Measurements from ENCODE around the gene NEK9.
"Not testable (repeated sequence)": the region's sequence is repeated elsewhere in the genome, so short reads cannot be mapped to it uniquely, and the experiment has no call there.

NEK9 gene

DNA sequence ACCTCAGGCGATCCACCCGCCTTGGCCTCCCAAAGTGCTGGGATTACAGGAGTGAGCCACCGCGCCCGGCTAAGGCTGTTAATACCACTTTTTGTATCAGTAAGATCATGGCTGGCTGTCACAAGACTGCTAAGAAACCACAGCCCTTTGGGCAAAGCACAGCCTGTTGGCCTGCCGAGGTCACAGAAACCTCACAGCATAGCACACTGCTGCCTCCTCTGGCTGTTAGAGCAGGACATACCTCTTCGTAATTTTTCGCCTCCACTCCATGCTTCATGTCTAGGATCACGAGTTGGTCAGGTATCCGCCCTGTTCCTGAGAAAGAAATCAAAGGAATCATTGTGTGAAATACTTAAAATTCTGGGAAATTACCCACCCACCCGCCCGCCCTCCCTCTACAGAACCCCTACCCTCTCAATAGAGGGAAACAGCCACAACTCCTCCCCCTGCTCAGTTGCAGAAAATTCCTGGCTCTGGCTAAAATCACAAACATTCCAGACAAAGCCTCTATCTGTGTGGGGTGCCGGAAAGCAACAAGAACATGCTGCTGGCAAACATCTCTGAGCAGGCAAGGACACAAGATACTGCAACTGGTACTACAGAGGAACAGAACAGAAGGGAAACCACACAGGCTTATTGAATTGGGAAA, 20.7 kb upstream of the NEK9 start:
- peak; percentile 52 to 95 (median 73) for DNase-seq

DNA sequence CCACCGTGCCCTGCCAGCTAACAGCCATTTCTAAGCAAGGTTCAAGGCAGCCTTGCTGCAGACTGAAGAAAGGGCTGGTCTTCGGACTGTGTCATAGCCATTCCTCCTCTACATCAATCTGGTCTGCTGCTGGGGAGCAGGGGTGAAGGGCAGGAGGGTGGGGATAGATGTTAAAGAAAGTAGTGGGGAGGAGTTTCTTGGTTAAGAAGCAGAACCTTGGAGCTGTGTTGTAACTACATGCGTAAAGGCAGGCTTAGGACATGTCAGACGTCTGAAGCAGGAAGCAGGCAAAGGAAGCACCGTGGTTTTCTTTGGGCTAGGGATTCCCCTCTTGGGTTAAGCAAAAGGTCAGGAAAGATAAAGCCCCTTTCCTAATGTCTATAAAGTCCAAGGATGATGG, 18.1 kb upstream of the NEK9 start:
- intact Hi-C loops (cut with DNase I) = no loop called here
- DNase-seq = no peak

More for the DNA sequence above, 20.7 kb upstream of the NEK9 start:
- intact Hi-C loops (cut with DNase I) = no loop called here

- no peak for DNase-seq
- intact Hi-C loops (cut with DNase I) = no loop called here
These were observed 17.1 kb upstream of the NEK9 start for GRCh38 chr14:75143761-75144527.

- intact Hi-C loops (cut with DNase I) = no loop called here
- no peak for DNase-seq
These were observed 15.6 kb upstream of the NEK9 start for GRCh38 chr14:75142494-75142893.

DNA sequence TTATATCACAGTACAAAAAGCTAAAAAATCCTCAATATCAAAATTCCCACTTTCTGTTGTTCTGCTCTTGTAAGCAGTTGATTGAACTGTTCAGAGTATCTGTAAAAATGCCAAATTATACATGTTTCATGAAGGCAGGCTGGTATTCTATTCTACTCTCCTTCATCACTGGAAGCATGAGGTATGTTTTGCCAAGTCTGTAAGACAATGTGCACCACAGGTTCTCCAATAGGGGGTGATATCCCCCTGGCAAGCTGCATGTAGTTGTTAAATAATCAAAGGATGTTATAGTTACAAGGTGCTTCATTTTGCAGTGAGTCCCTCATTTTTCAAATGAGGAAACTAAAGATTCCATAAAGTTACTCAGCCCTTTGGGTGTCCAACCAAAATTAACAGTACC, 15.1 kb upstream of the NEK9 start:
- no peak for DNase-seq
- intact Hi-C loops (cut with DNase I) = no loop called here

DNA sequence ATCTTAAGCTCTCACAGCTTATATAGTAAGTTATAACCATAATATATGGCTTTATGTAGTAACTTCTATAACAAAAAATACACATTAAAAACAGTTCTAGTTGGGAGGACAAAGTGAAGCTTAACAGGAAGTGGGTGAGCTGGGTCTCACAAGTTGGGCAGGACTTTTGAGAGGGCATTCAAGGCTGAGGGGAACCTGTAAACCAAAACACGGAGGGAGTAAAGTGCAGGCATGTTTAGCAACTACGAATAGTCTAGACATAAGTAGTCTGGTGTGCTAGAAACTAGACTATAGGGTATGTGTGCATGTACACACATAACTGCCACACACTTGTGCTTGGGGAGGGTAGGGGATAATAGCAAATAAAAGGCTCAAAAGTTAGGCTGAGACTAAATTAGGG, 14.2 kb upstream of the NEK9 start:
- intact Hi-C loops (cut with DNase I) = no loop called here
- DNase-seq = no peak

DNA sequence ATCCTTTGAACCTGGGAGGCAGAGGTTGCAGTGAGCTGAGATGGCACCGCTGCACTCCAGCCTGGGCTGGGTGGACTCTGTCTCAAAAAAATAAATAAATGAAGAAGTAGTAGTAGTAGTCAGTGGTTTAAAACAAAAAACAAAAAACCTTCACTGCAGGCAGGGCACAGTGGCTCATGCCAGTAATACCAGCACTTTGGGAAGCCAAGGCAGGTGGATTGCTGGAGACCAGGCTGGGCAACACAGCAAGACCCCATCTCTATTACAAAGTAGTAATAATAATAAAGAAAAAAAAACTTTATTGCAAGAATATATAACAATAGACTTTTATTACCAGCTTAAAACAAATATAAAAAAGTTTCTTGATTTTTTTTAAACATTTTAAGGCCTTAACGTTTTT, 13.8 kb upstream of the NEK9 start:
- no peak for DNase-seq
- intact Hi-C loops (cut with DNase I) = no loop called here

- intact Hi-C loops (cut with DNase I) = no loop called here
- DNase-seq = no peak
These were observed 12.3 kb upstream of the NEK9 start for GRCh38 chr14:75139185-75139584.

DNA sequence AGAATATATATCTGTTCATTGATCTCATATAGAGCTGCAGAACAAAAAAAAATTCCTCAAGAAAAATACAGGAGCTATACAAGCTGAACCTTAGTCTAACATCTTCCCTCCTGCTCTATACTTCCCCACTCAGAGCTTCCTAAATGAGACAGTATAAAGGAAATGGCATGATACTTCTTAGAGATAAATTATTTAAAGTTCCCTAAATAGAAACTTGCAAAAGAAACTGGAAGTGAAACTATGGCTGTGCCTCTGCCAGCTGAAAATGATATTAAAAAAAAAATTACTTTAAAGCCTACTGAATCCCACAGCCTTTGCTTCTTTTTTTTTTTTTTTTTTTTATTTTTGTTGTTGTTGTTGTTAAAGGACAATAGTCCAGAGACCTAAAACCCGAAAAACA, 11.6 kb upstream of the NEK9 start:
- intact Hi-C loops (cut with DNase I) = no loop called here
- no peak for DNase-seq

DNA sequence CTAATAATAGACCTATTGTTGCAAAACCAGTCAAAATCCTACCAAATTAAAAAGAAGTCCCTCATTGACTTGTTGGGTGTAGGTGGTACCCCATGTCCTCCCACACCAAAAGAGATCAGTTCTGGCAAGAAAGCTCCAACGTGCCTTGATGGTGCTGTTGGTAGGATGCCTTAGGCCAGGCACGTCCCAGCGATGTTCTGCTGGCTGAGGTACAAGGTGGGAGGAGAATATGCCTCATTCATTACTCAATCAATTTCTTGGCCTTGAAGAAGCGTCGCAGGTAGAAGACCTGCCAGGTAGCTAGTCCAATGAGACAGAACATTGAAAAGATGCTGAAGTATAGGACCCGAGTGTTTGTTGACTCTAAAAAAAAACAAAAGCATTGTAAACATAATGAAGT, 7.8 kb upstream of the NEK9 start:
- intact Hi-C loops (cut with DNase I) = no loop called here
- DNase-seq = no peak

- DNase-seq = no peak
- intact Hi-C loops (cut with DNase I) = loop anchor here (2.0 kb wide), 1 partner anchor 43 kb away; the partner anchor contains the start of gene TMED10
These were observed 6.7 kb upstream of the NEK9 start for GRCh38 chr14:75133597-75133996.

GRCh38 chr14:75132382-75133086, 5.7 kb upstream of the NEK9 start:
- DNase-seq = peak in 2 of 10 donors; percentile 32 to 38
- intact Hi-C loops (cut with DNase I) = loop anchor here (1.0 to 2.0 kb wide), 2 partner anchors 44 to 164 kb away; partner anchors contain the start of gene TMED10

GRCh38 chr14:75128596-75128990, 1.7 kb upstream of the NEK9 start:
- intact Hi-C loops (cut with DNase I) = loop anchor here (10.0 kb wide), 1 partner anchor 366 kb away; no protein-coding TSS in a partner anchor
- no peak for DNase-seq

GRCh38 chr14:75127903-75128595, 1.2 kb upstream of the NEK9 start:
- intact Hi-C loops (cut with DNase I) = loop anchor here (10.0 kb wide), 1 partner anchor 367 kb away; no protein-coding TSS in a partner anchor
- DNase-seq = no peak

DNA sequence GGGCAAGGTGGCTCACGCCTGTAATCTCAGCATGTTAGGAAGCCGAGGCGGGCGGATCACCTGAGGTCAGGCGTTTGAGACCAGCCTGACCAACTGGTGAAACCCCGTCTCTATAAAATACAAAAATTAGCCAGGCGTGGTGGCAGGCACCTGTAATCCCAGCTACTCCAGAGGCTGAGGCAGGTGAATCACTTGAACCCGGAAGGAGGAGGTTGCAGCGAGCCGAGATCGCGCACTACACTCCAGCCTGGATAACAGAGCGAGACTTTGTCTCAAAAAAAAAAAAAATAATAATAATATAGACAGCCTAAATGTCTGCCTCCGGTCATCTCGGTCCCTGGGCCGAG, 599 bp upstream of the NEK9 start:
- not testable (repeated sequence) for DNase-seq
- intact Hi-C loops (cut with DNase I) = loop anchor here (10.0 kb wide), 1 partner anchor 367 kb away; no protein-coding TSS in a partner anchor

- intact Hi-C loops (cut with DNase I) = loop anchor here (10.0 kb wide), 1 partner anchor 369 kb away; no protein-coding TSS in a partner anchor
These were observed 715 bp downstream of the NEK9 start for GRCh38 chr14:75126121-75126544.

DNA sequence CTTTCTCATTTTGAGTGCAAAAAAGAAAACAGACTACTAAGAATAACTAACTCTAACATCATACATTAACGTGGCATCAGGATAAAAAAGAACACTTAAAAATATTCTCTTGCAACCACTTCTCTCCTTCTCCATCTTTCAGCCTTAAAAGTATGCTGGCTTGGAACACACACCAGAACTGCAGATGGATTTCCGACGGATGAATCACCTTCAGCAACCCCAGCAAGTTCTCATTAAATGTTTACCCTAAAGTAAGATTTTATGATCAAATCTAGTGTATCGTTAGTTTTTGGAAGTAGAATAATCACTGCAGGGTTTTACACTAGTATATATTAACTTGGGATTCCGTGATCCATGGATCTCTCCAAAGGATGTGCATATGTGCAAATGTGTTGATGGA, 1.2 kb downstream of the NEK9 start:
- intact Hi-C loops (cut with DNase I) = loop anchor here (10.0 kb wide), 1 partner anchor 369 kb away; no protein-coding TSS in a partner anchor
- no peak for DNase-seq

More at GRCh38 chr14:75126121-75126544, 715 bp downstream of the NEK9 start:
- DNase-seq = no peak

DNA sequence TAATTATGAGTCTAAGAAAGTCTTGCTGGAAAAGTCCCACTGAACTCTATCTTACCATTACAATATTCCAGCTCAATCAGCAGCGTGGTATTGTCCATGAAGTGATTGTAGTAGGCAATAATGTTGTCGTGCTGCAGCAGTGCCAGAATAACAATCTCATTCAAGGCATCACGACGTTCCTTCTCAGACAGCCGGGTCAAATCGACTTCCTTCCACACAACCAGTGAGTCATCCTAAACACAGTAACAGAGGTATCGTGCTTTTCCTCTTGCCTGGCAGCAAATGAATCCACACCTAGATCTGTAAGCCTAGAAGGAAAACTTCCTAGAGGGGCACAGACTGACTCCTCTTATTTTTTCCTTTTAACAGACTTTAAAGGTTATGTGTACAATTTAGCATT, 2.9 kb downstream of the NEK9 start:
- intact Hi-C loops (cut with DNase I) = loop anchor here (10.0 kb wide), 1 partner anchor 371 kb away; no protein-coding TSS in a partner anchor
- no peak for DNase-seq

- intact Hi-C loops (cut with DNase I) = loop anchor here (10.0 kb wide), 1 partner anchor 373 kb away; no protein-coding TSS in a partner anchor
These were observed 5.3 kb downstream of the NEK9 start for GRCh38 chr14:75121552-75121951.

More at GRCh38 chr14:75121552-75121951, 5.3 kb downstream of the NEK9 start:
- no peak for DNase-seq
